ENCODE data around the gene SNAP25. TPM values are rescaled to one million over a fixed set of nuclear protein-coding genes. Genes with fewer than 3 reads are reported as not detected.

SNAP25 gene
- total RNA-seq, 4 donors from 2014 or later, result 5.3 to 28.3 (median 22.9) TPM

DNA sequence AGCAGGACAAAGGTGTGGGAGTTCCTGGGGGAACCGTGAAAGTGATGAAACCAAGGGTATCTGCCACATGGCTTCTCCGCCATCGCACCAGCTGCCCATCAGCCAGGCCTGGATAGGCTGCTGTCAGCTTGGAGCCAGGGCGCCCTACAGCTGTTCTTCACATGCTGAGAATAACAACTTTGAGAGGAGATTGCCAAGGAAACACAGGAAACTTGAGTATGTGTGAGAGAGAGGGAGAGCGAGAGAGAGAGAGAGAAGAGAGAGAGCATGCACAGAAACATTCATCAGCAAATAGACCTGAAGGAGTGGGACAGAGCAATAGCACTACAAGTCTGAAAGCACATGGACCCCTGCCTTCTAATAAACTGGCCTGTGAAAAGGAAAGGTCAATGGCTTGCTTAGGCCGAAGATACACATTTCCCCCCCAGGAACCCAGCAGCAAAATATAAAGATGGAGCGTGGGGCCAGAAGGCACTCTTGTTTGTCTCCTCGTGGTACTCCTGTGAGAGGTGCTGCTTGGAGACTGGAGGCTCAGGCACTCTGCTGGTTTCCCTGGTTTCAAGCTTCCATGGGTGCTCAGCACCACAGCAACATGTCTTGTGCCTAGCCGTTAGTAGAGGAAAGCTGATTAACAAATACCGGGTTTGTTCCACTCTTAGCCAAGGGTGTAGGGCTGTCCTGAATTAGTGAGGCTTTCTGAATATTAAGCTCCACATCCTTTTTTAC, 53.0 kb downstream of the SNAP25 start:
- Histone ChIP-seq H3K27me3 (no peaks in the 10 kb centered on the region), H3K27ac (no peak overlapping the region), H3K4me3 (no peak overlapping the region), H3K36me3 (no peaks in the 10 kb centered on the region), H3K4me1 (no peaks in the 10 kb centered on the region), H3K9me3 (no peaks in the 10 kb centered on the region)
- no peak for DNase-seq
- intact Hi-C loops (cut with DNase I; ENCODE audit: low total_unique reads), result no loop called here
- TF ChIP-seq, protein P1, sequence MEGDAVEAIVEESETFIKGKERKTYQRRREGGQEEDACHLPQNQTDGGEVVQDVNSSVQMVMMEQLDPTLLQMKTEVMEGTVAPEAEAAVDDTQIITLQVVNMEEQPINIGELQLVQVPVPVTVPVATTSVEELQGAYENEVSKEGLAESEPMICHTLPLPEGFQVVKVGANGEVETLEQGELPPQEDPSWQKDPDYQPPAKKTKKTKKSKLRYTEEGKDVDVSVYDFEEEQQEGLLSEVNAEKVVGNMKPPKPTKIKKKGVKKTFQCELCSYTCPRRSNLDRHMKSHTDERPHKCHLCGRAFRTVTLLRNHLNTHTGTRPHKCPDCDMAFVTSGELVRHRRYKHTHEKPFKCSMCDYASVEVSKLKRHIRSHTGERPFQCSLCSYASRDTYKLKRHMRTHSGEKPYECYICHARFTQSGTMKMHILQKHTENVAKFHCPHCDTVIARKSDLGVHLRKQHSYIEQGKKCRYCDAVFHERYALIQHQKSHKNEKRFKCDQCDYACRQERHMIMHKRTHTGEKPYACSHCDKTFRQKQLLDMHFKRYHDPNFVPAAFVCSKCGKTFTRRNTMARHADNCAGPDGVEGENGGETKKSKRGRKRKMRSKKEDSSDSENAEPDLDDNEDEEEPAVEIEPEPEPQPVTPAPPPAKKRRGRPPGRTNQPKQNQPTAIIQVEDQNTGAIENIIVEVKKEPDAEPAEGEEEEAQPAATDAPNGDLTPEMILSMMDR (IDR thresholded peaks at IDR 0.05), result no peak
- no peak for TF ChIP-seq POLR2A (IDR thresholded peaks at IDR 0.05)

DNA sequence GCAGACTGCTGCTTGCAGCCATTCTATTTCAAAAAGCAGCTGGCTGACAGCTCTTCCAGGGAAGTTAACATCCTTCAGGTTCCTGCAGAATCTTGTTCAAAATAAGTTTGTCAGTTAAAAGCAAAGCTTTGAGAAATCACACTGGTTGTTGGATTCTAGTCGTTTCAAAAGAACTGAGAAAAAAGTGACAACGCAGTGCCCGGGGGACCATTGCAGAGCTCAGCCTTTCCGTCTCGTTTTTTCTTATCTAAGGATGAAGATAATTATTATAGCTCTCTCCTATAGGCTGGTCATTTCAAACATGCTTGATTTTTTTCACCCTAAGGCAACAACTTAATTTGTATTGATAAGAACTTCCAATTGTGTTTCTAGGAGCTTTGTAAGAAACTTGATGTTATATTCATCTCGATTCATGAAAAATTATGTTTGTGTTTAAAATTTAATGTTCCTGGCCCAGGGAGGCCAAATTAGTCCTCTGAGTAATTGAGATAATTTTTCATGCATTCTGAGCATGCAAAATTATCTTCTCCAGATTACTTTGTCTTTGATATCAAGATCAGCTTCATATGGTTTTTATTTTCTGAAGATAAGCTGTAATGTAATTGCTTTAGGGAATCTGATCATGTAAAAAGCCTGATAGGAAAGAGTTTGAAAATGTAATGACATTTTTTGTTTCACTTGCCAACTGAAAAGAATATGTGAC, 58.4 kb downstream of the SNAP25 start:
- H3K27me3 ChIP-seq, result no peaks in the 10 kb centered on the region
- intact Hi-C loops (cut with DNase I; ENCODE audit: low total_unique reads), result no loop called here
- H3K4me3 ChIP-seq, result no peak overlapping the region
- H3K9me3 ChIP-seq, result no peaks in the 10 kb centered on the region
- no peak for DNase-seq
- no peak overlapping the region for H3K27ac ChIP-seq
- TF ChIP-seq, protein P1 (IDR thresholded peaks at IDR 0.05), result no peak
- H3K36me3 ChIP-seq, result no peaks in the 10 kb centered on the region
- no peaks in the 10 kb centered on the region for H3K4me1 ChIP-seq

DNA sequence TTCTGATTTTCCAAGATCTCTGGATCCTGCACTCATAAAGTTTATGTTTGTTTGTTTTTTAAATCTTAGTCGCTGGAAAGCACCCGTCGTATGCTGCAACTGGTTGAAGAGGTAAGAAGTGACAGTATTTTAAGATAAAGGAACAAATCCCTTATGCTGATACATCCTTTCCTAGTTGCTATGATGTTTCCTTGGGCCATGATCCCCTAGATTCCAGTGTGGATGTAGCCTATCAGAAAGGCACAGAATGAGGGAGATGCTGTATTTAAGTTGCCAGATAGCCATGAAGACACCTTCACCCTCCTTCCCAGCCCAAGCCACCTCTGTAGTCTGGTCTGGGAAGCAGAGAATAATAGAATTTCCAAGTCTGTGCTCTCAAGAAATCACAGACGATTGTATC, 59.0 kb downstream of the SNAP25 start:
- no peak for DNase-seq
- intact Hi-C loops (cut with DNase I; ENCODE audit: low total_unique reads), result no loop called here
- Histone ChIP-seq H3K9me3 (no peaks in the 10 kb centered on the region), H3K4me1 (no peaks in the 10 kb centered on the region), H3K36me3 (no peaks in the 10 kb centered on the region), H3K27ac (no peak overlapping the region), H3K4me3 (no peak overlapping the region), H3K27me3 (no peaks in the 10 kb centered on the region)
- no peak for TF ChIP-seq POLR2A (IDR thresholded peaks at IDR 0.05)
- TF ChIP-seq, protein P1 (IDR thresholded peaks at IDR 0.05), result no peak

DNA sequence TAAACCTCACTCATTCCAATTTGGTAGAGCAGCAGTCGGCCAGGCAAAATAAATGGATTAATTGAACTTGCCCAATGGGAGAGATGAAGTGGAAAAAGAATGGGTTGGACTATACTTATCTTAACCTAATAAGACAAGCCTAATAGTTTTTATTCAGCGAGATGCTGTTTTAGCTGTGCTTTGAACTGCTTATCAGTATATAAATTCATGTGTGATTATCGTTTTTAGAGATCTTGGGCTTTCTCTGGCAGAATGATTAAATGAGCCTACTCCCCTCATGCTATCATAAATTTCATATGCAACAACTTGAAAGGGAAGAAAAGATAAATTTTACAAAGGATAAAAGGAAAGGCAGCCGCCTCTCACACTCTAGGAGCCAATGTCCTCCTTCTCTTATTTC, 59.8 kb downstream of the SNAP25 start:
- DNase-seq, result no peak
- Histone ChIP-seq H3K36me3 (no peaks in the 10 kb centered on the region), H3K27me3 (no peaks in the 10 kb centered on the region), H3K4me1 (no peaks in the 10 kb centered on the region), H3K9me3 (no peaks in the 10 kb centered on the region), H3K27ac (no peak overlapping the region), H3K4me3 (no peak overlapping the region)
- TF ChIP-seq, protein P1 (IDR thresholded peaks at IDR 0.05), result no peak
- no peak for TF ChIP-seq POLR2A (IDR thresholded peaks at IDR 0.05)
- intact Hi-C loops (cut with DNase I; ENCODE audit: low total_unique reads), result no loop called here
